B cell (primary cell): Measurements from ENCODE around the gene FAAP24. TPM values are rescaled to one million over a fixed set of nuclear protein-coding genes. Genes with fewer than 3 reads are reported as not detected.

Source experiments
- ATAC-seq: fragments of 200-7000 bp; cut with Tn5 transposase; one replicate; pipeline ENCODE4 v1.10.0; 2021; ENCODE audit warnings: low read depth, mild to moderate bottlenecking, moderate number of reproducible peaks, moderate library complexity
- CTCF ChIA-PET: fragments of 350-600 bp; sonication (Branson Sonifier 250); formaldehyde crosslinking; loops from one replicate; lab custom pipeline; 2021; ENCODE audit warnings: antibody characterized with exemption, inconsistent platforms; lab: Charles Lee
- POLR2A ChIA-PET: fragments of 350-600 bp; sonication (Branson Sonifier 250); formaldehyde crosslinking; loops from one replicate; lab custom pipeline; 2021; ENCODE audit warnings: antibody characterized with exemption; lab: Charles Lee
- DNase-seq: peaks from one replicate; pipeline ENCODE4 v3.0.0; 2013
- H2AFZ ChIP-seq: 2 replicates; pipeline ENCODE4 v1.6.1; 2012; ENCODE audit warnings: mild to moderate bottlenecking, low read depth, low read length; ENCODE audit not compliant: insufficient read depth, poor library complexity, severe bottlenecking
- H3K27ac ChIP-seq, 2 donors: 1 replicate in 1 of 2; 2 replicates in 1 of 2; pipeline ENCODE4 v1.5.1; 2012 to 2013; ENCODE audit warnings: low read length in 2 of 2, mild to moderate bottlenecking in 2 of 2, moderate library complexity in 1 of 2
- H3K27me3 ChIP-seq, 4 experiments: fragments of 200-600 bp in 1 of 4; sonication (generic) in 1 of 4; replicated peaks in 1 of 4; 1 replicate in 2 of 4; 2 replicates in 2 of 4; pipeline versions ENCODE4 v1.6.1 to v1.7.0; 2013 to 2016; ENCODE audit warnings: low read length in 3 of 4, mild to moderate bottlenecking in 2 of 4, mixed read lengths in 1 of 4, moderate library complexity in 1 of 4; ENCODE audit not compliant: insufficient read depth in 4 of 4, control insufficient read depth in 3 of 4; ENCODE audit errors: control extremely low read depth in 1 of 4
- H3K36me3 ChIP-seq, 2 experiments: replicated peaks in 1 of 2; 1 replicate in 1 of 2; 2 replicates in 1 of 2; pipeline versions ENCODE4 v1.6.1 to v1.7.1; 2013; ENCODE audit warnings: low read length in 1 of 2; ENCODE audit not compliant: insufficient read depth in 2 of 2, control insufficient read depth in 1 of 2; ENCODE audit errors: control extremely low read depth in 1 of 2, extremely low read depth in 1 of 2
- H3K4me1 ChIP-seq, 2 donors: fragments of 200-600 bp in 1 of 2; sonication (generic) in 1 of 2; 1 replicate in 1 of 2; 2 replicates in 1 of 2; pipeline versions ENCODE4 v1.5.1 to v1.6.1; 2013 to 2017; ENCODE audit warnings: low read length in 2 of 2; ENCODE audit not compliant: control insufficient read depth in 2 of 2, insufficient read depth in 2 of 2
- H3K4me2 ChIP-seq: replicated peaks from 2 replicates; pipeline ENCODE3; 2012; ENCODE audit warnings: mild to moderate bottlenecking, low read depth, low read length; ENCODE audit not compliant: poor library complexity, severe bottlenecking
- H3K4me3 ChIP-seq, 5 experiments: fragments of 200-600 bp in 1 of 5; sonication (generic) in 1 of 5; 1 replicate in 3 of 5; 2 replicates in 2 of 5; pipeline versions ENCODE4 v1.5.1 to v1.7.0; 2011 to 2016; ENCODE audit warnings: low read length in 4 of 5, mild to moderate bottlenecking in 4 of 5, low read depth in 2 of 5, control low read depth in 1 of 5, moderate library complexity in 1 of 5; ENCODE audit not compliant: insufficient read depth in 1 of 5; ENCODE audit errors: control extremely low read depth in 1 of 5, extremely low read depth in 1 of 5
- H3K79me2 ChIP-seq: fragments of 200-600 bp; sonication (generic); one replicate; pipeline ENCODE4 v1.6.0; 2016; ENCODE audit warnings: low read length; ENCODE audit not compliant: control insufficient read depth, insufficient read depth
- H3K9ac ChIP-seq: fragments of 200-600 bp; sonication (generic); 2 replicates; pipeline ENCODE4 v1.6.1; 2017; ENCODE audit warnings: mild to moderate bottlenecking, low read length, moderate library complexity
- H3K9me3 ChIP-seq, 3 donors: one replicate each; pipeline versions ENCODE4 v1.6.1 to v1.7.1; 2013; ENCODE audit warnings: low read length in 2 of 3; ENCODE audit not compliant: control insufficient read depth in 2 of 3, insufficient read depth in 1 of 3; ENCODE audit errors: control extremely low read depth in 1 of 3
- H4K20me1 ChIP-seq: 2 replicates; pipeline ENCODE4 v1.6.0; 2012; ENCODE audit warnings: mild to moderate bottlenecking, low read length; ENCODE audit not compliant: insufficient read depth, control insufficient read depth, poor library complexity, severe bottlenecking
- H3K27ac Mint-ChIP-seq: one replicate; pipeline ENCODE4 v1.8.0; 2021; ENCODE audit warnings: mixed read lengths
- H3K27me3 Mint-ChIP-seq: one replicate; pipeline ENCODE4 v1.8.0; 2021; ENCODE audit warnings: mixed read lengths
- H3K4me1 Mint-ChIP-seq: one replicate; pipeline ENCODE4 v1.8.0; 2021; ENCODE audit warnings: mixed read lengths
- H3K4me3 Mint-ChIP-seq: one replicate; pipeline ENCODE4 v1.8.0; 2021; ENCODE audit warnings: mixed read lengths
- H3K9me3 Mint-ChIP-seq: one replicate; pipeline ENCODE4 v1.8.0; 2022; ENCODE audit warnings: mixed read lengths; ENCODE audit not compliant: insufficient read depth
- EZH2 ChIP-seq: IDR thresholded peaks from 2 replicates; pipeline ENCODE4 v1.6.1; 2012; ENCODE audit warnings: borderline replicate concordance, low read depth, mild to moderate bottlenecking, moderate library complexity, low read length; ENCODE audit not compliant: insufficient read depth, poor library complexity, severe bottlenecking
- WGBS: methylation state at CpG from one replicate; pipeline ENCODE4 v1.1.5; 2013; ENCODE audit warnings: missing lambda C conversion rate; ENCODE audit not compliant: insufficient coverage; 5-methylcytosine and 5-hydroxymethylcytosine counted together
- intact Hi-C: fragments of 100-400 bp; cut with micrococcal nuclease; formaldehyde crosslinking; loops from one replicate; pipeline ENCODE4 v1.10.0; 2022
- polyA plus RNA-seq: library from polyadenylated mRNA; depleted of rRNA; stranded (reverse); fragments of >200 nt; gene quantifications from 2 replicates; pipeline ENCODE4 v1.2.3, GENCODE V29; 2012
- total RNA-seq, 2 donors: library from RNA; stranded (reverse); fragments of 120-200 nt in 1 of 2; gene quantifications; 1 replicate in 1 of 2; 2 replicates in 1 of 2; pipeline versions ENCODE4 v1.2.3 to v1.2.4, GENCODE V29; 2013 to 2022
- TF ChIP-seq, protein P1 (sequence below): fragments of 200-600 bp; IDR thresholded peaks from one replicate; pipeline ENCODE4 v1.8.0; 2022; ENCODE audit warnings: antibody characterized with exemption, mild to moderate bottlenecking

Gene FAAP24
- total and polyA plus RNA-seq, 2 donors (not counting 1 experiment from before 2014, with no cell fraction given): 1.2 to 2.7 TPM

DNA sequence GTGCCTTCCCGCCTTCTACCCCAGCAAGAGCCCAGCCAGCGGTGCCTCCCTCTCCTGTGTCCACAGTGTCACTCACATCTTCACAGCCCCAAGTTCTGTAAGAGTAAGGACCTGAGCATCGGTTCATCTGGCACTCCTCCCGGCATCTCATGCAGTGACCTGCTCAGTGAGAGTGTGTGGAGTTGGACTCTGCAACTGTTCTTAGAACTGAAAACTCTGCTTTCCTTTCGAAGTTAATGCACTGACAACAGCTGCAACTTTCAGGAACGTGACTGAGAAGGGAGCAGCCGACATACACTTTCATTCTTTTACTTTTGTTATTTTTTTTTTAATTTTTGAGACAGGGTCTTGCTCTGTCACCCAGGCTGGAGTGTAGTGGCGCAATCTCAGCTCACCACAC is 41.5 kb upstream of the FAAP24 start:
- no peaks in the 10 kb centered on the region for H4K20me1 ChIP-seq
- intact Hi-C loops: no loop called here
- TF ChIP-seq EZH2: no peak
- TF ChIP-seq, protein P1, sequence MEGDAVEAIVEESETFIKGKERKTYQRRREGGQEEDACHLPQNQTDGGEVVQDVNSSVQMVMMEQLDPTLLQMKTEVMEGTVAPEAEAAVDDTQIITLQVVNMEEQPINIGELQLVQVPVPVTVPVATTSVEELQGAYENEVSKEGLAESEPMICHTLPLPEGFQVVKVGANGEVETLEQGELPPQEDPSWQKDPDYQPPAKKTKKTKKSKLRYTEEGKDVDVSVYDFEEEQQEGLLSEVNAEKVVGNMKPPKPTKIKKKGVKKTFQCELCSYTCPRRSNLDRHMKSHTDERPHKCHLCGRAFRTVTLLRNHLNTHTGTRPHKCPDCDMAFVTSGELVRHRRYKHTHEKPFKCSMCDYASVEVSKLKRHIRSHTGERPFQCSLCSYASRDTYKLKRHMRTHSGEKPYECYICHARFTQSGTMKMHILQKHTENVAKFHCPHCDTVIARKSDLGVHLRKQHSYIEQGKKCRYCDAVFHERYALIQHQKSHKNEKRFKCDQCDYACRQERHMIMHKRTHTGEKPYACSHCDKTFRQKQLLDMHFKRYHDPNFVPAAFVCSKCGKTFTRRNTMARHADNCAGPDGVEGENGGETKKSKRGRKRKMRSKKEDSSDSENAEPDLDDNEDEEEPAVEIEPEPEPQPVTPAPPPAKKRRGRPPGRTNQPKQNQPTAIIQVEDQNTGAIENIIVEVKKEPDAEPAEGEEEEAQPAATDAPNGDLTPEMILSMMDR: no peak
- POLR2A ChIA-PET: no interaction called here
- no peak overlapping the region for H3K4me3 ChIP-seq
- Mint-ChIP-seq H3K4me1 (no peaks in the 10 kb centered on the region), H3K9me3 (peaks cover 2% of the 10 kb centered on the region), H3K27me3 (no peaks in the 10 kb centered on the region), H3K4me3 (no peak overlapping the region), H3K27ac (no peak overlapping the region)
- H3K4me2 ChIP-seq: no peak overlapping the region
- CTCF ChIA-PET: no interaction called here
- H3K9ac ChIP-seq: no peak overlapping the region
- no peaks in the 10 kb centered on the region for H3K27me3 ChIP-seq
- peaks cover 1 to 18% (median 6%) of the 10 kb centered on the region in 3 donors for H3K9me3 ChIP-seq
- WGBS: 94% methylated on average over 5 of the region's 8 CpGs
- peaks cover 9% of the 10 kb centered on the region in 2 experiments for H3K36me3 ChIP-seq
- H2AFZ ChIP-seq: no peak overlapping the region
- ATAC-seq (no peak), DNase-seq (no peak)
- H3K79me2 ChIP-seq: no peaks in the 10 kb centered on the region
- no peaks in the 10 kb centered on the region for H3K4me1 ChIP-seq
- no peak overlapping the region for H3K27ac ChIP-seq

GRCh38 chr19:32933571-32933970 is 38.5 kb upstream of the FAAP24 start:
- no peaks in the 10 kb centered on the region for H3K4me1 ChIP-seq
- no peaks in the 10 kb centered on the region for H3K27me3 Mint-ChIP-seq
- ATAC-seq: no peak
- H3K4me3 Mint-ChIP-seq: no peak overlapping the region
- intact Hi-C loops: no loop called here
- H3K9ac ChIP-seq: no peak overlapping the region
- H3K9me3 ChIP-seq: peaks cover under 1 to 6% (median 2%) of the 10 kb centered on the region in 3 donors
- TF ChIP-seq, protein P1: no peak
- TF ChIP-seq EZH2: no peak
- no peak overlapping the region for H3K27ac ChIP-seq
- H3K36me3 ChIP-seq: peaks cover 7 to 15% of the 10 kb centered on the region in 2 experiments
- no peak overlapping the region for H3K27ac Mint-ChIP-seq
- ChIA-PET POLR2A (no interaction called here), CTCF (interaction anchor here (1.2 kb wide), 1 partner anchor 12 kb away, joined by 3 read pairs; no protein-coding TSS in a partner anchor)
- WGBS: 90% methylated on average over 2 of the region's 3 CpGs
- H4K20me1 ChIP-seq: no peaks in the 10 kb centered on the region
- H2AFZ ChIP-seq: no peak overlapping the region
- no peaks in the 10 kb centered on the region for H3K79me2 ChIP-seq
- no peaks in the 10 kb centered on the region for H3K4me1 Mint-ChIP-seq
- H3K4me2 ChIP-seq: no peak overlapping the region
- H3K4me3 ChIP-seq: no peak overlapping the region
- no peaks in the 10 kb centered on the region for H3K27me3 ChIP-seq
- DNase-seq: no peak
- no peaks in the 10 kb centered on the region for H3K9me3 Mint-ChIP-seq
